ENCODE results near the gene NNT. TPM values are rescaled to one million over a fixed set of nuclear protein-coding genes. Genes with fewer than 3 reads are reported as not detected.

The NNT gene
- total and polyA plus RNA-seq, 2 of the 13 experiments (the other 11 are each of a cell fraction or from before 2014, with no cell fraction given) = 21.1 to 58.0 TPM

GRCh38 chr5:43581398-43581797 lies 21.6 kb upstream of the NNT start:
- TF ChIP-seq FOXM1 (CRISPR knock-in tag; IDR thresholded peaks at IDR 0.05) (no peak), PITX1 (CRISPR knock-in tag; IDR thresholded peaks at IDR 0.05) (no peak), MXD1 (CRISPR knock-in tag; IDR thresholded peaks at IDR 0.05) (no peak), ZNF251 (CRISPR knock-in tag; IDR thresholded peaks at IDR 0.05) (no peak), LCORL (IDR thresholded peaks at IDR 0.05) (no peak), LCORL (CRISPR knock-in tag; IDR thresholded peaks at IDR 0.05) (no peak), HNRNPK (IDR thresholded peaks at IDR 0.05; ENCODE audit: low read depth, low read length, poor library complexity, severe bottlenecking) (no peak), ZNF652 (CRISPR knock-in tag; IDR thresholded peaks at IDR 0.05; ENCODE audit: borderline replicate concordance, low read depth) (no peak), RBM39 (IDR thresholded peaks at IDR 0.05; ENCODE audit: low read depth, low read length, poor library complexity, severe bottlenecking) (no peak), ZBTB46 (CRISPR knock-in tag; IDR thresholded peaks at IDR 0.05; ENCODE audit: borderline replicate concordance) (no peak), ZNF878 (CRISPR knock-in tag; IDR thresholded peaks at IDR 0.05) (no peak)
- ChIA-PET CTCF (ENCODE audit: low intra/inter-chr PET ratio, low total read pairs) (no interaction called here), POLR2A (no interaction called here)
- no peak overlapping the region for H3K27ac ChIP-seq (ENCODE audit: extremely low read length, insufficient read depth, low read length)
- H4K20me1 ChIP-seq (ENCODE audit: insufficient read depth, low read length) = no peaks in the 10 kb centered on the region
- ATAC-seq = no peak
- no peak for DNase-seq (ENCODE audit: low spot score)
- no TSS peak for BruUV-seq (replicated peaks)
- no peak overlapping the region for H3K4me2 ChIP-seq (ENCODE audit: low read depth, low read length)
- H3K36me3 ChIP-seq (replicated peaks in 1 of 2; ENCODE audit: control insufficient read depth in 1 of 2, insufficient read depth in 2 of 2, low read length in 2 of 2) = no peaks in the 10 kb centered on the region; a peak in 1 of 5 replicates
- H3K4me1 ChIP-seq (ENCODE audit: insufficient read depth, low read length) = no peaks in the 10 kb centered on the region
- 100% methylated on average over 1 of the region's 1 CpG for WGBS (ENCODE audit: low lambda C conversion rate)
- no peaks in the 10 kb centered on the region for H3K9me3 ChIP-seq (ENCODE audit: low read length)
- in situ Hi-C loops (cut with HindIII; ENCODE audit: extremely low pct_ligation_motif_present, low pct_unique_long_range_greater_than_20kb) = no loop called here
- no peaks in the 10 kb centered on the region for H3K79me2 ChIP-seq (ENCODE audit: insufficient read depth, low read length)
- no peak for FAIRE-seq
- intact Hi-C loops (cut with micrococcal nuclease; ENCODE audit: unreplicated experiment) = no loop called here
- no peak overlapping the region for H2AFZ ChIP-seq (ENCODE audit: low read length)
- H3K9ac ChIP-seq (ENCODE audit: insufficient read depth, low read depth, low read length) = no peak overlapping the region
- H3K27me3 ChIP-seq (ENCODE audit: control insufficient read depth in 1 of 2, insufficient read depth in 2 of 2, low read length in 2 of 2) = no peaks in the 10 kb centered on the region
- no peak overlapping the region for H3K4me3 ChIP-seq (replicated peaks in 1 of 3; ENCODE audit: insufficient read depth in 1 of 3, low read depth in 2 of 3, low read length in 3 of 3)

Data from HepG2 (cell line).